Lower lobe of right lung (tissue), 2 donors: ENCODE measurements around the gene MCU. TPM values are rescaled to one million over a fixed set of nuclear protein-coding genes. Genes with fewer than 3 reads are reported as not detected.
"Not testable (repeated sequence)": the region's sequence is repeated elsewhere in the genome, so short reads cannot be mapped to it uniquely, and the experiment has no call there.

Experiments used
- ATAC-seq, 2 donors: fragments of 200-7000 bp; cut with Tn5 transposase; one replicate each; pipeline ENCODE4 v1.9.1; 2020 to 2022; ENCODE audit warnings: mild to moderate bottlenecking in 2 of 2, moderate library complexity in 2 of 2
- DNase-seq: peaks from one replicate; pipeline ENCODE4 v3.0.0-alpha.2; 2020
- H3K27ac ChIP-seq: fragments of 200-600 bp; one replicate; pipeline ENCODE4 v1.8.0; 2022
- H3K27me3 ChIP-seq: fragments of 200-600 bp; one replicate; pipeline ENCODE4 v1.8.0; 2022; ENCODE audit warnings: low read depth
- H3K36me3 ChIP-seq: fragments of 200-600 bp; one replicate; pipeline ENCODE4 v1.8.0; 2022; ENCODE audit warnings: mild to moderate bottlenecking
- H3K4me1 ChIP-seq: fragments of 200-600 bp; one replicate; pipeline ENCODE4 v1.8.0; 2022
- H3K4me3 ChIP-seq: fragments of 200-600 bp; one replicate; pipeline ENCODE4 v1.8.0; 2022; ENCODE audit warnings: mild to moderate bottlenecking
- H3K9me3 ChIP-seq: fragments of 200-600 bp; one replicate; pipeline ENCODE4 v1.8.0; 2022
- CTCF ChIP-seq: fragments of 200-600 bp; IDR thresholded peaks from one replicate; pipeline ENCODE4 v1.8.0; 2022; ENCODE audit warnings: antibody characterized with exemption, mild to moderate bottlenecking
- intact Hi-C: fragments of 100-400 bp; cut with DNase I; formaldehyde crosslinking; loops from one replicate; pipeline ENCODE4 v1.11.0; 2022
- total RNA-seq: library from RNA; stranded (reverse); fragmentation: NEBNext Ultra II Directional; extraction: Animal tissue kit (Norgen Biotek cat#: 25700); gene quantifications from one replicate; pipeline ENCODE4 v1.2.1, GENCODE V29; 2021
- donor health status: DM: no; HTN: yes; CAD: no; lungs with severe emphysema.

The MCU gene
- total RNA-seq, 1 donor from 2014 or later: 24.2 TPM

DNA sequence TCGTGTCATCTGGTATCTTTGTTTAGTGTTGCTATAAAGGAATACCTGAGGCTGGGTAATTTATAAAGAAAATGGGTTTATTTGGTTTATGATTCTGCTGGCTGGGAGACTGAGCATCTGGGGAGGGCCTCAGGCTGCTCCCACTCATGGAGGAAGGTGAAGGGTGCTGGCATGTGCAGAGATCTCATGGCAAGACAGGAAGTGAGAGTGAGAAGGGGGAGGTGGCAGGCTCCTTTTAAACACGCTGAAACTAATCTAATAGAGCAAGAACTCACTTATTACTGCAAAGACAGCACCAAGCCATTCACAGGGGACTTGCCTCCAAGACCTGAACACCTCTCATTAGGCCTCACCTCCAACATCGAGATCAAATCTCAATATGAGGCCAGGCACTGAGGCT, 212.9 kb downstream of the MCU start:
- Histone ChIP-seq H3K4me1 (no peaks in the 10 kb centered on the region), H3K27me3 (no peaks in the 10 kb centered on the region), H3K4me3 (no peak overlapping the region), H3K27ac (no peak overlapping the region), H3K36me3 (no peaks in the 10 kb centered on the region), H3K9me3 (no peaks in the 10 kb centered on the region)
- intact Hi-C loops: no loop called here
- DNase-seq (no peak), ATAC-seq (no peak)
- TF ChIP-seq CTCF: no peak

- no peak for ATAC-seq
- intact Hi-C loops: no loop called here
- no peak for TF ChIP-seq CTCF
Measured at GRCh38 chr10:72906446-72906845, 214.5 kb downstream of the MCU start.

DNA sequence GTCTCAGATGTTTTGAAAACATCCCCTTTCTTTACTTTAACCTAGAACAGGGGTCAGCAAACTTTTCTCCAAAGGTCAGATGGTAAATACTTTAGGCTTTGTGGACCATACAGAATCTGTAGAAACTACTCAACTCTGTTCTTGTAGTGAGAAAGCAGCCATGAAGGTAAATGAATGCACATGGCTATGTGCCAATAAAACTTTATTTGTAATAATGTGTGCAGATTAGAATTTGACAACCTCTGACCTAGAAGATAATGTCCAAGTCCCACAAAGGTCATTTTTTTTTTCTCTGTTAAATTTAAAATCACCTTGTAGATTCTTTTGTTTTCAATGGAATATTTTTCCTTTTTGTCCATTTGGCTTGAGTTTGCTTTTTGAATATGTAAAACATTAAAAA, 218.8 kb downstream of the MCU start:
- TF ChIP-seq CTCF: no peak

More at GRCh38 chr10:72906446-72906845, 214.5 kb downstream of the MCU start:
- H3K9me3 ChIP-seq: no peaks in the 10 kb centered on the region
- H3K36me3 ChIP-seq: no peaks in the 10 kb centered on the region
- no peak overlapping the region for H3K4me3 ChIP-seq
- no peaks in the 10 kb centered on the region for H3K4me1 ChIP-seq
- H3K27ac ChIP-seq: no peak overlapping the region
- DNase-seq: no peak
- H3K27me3 ChIP-seq: no peaks in the 10 kb centered on the region

DNA sequence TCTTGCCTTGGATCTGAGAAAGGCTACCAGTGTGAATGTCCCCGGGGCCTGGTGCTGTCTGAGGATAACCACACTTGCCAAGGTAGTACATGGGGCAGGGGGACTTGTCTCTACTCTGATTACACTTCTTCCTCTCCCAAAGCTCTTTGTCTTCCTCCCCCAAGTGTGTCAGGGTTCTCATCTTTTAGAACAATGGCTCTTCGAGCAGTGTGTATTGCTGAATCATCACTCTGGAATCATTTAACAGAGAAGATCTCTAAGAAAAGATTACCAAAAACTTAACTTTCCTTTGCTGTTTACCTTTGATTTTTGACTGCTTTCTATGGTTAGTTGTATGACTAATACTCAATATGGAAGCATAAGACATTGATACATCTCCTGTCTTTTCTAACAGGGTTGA, 219.8 kb downstream of the MCU start:
- intact Hi-C loops: no loop called here
- H3K27me3 ChIP-seq: no peaks in the 10 kb centered on the region
- no peaks in the 10 kb centered on the region for H3K4me1 ChIP-seq
- H3K36me3 ChIP-seq: no peaks in the 10 kb centered on the region
- no peak overlapping the region for H3K27ac ChIP-seq
- ATAC-seq: no peak
- H3K9me3 ChIP-seq: no peaks in the 10 kb centered on the region
- no peak for DNase-seq
- no peak for TF ChIP-seq CTCF
- no peak overlapping the region for H3K4me3 ChIP-seq

More for the DNA sequence above, 218.8 kb downstream of the MCU start:
- DNase-seq: no peak
- intact Hi-C loops: no loop called here
- H3K36me3 ChIP-seq: no peaks in the 10 kb centered on the region
- no peak for ATAC-seq
- no peaks in the 10 kb centered on the region for H3K9me3 ChIP-seq
- no peaks in the 10 kb centered on the region for H3K27me3 ChIP-seq
- no peaks in the 10 kb centered on the region for H3K4me1 ChIP-seq
- H3K4me3 ChIP-seq: no peak overlapping the region
- no peak overlapping the region for H3K27ac ChIP-seq

GRCh38 chr10:72912736-72913135, 220.8 kb downstream of the MCU start:
- intact Hi-C loops: no loop called here
- no peaks in the 10 kb centered on the region for H3K4me1 ChIP-seq
- ATAC-seq (no peak), DNase-seq (no peak)
- no peaks in the 10 kb centered on the region for H3K36me3 ChIP-seq
- H3K27me3 ChIP-seq: no peaks in the 10 kb centered on the region
- TF ChIP-seq CTCF: no peak
- H3K9me3 ChIP-seq: no peaks in the 10 kb centered on the region
- H3K27ac ChIP-seq: no peak overlapping the region
- no peak overlapping the region for H3K4me3 ChIP-seq

GRCh38 chr10:72913287-72913686, 221.3 kb downstream of the MCU start:
- Histone ChIP-seq H3K36me3 (no peaks in the 10 kb centered on the region), H3K4me1 (no peaks in the 10 kb centered on the region), H3K27ac (no peak overlapping the region), H3K9me3 (no peaks in the 10 kb centered on the region), H3K4me3 (no peak overlapping the region), H3K27me3 (no peaks in the 10 kb centered on the region)
- TF ChIP-seq CTCF: no peak
- intact Hi-C loops: no loop called here
- no peak for ATAC-seq
- no peak for DNase-seq

- H3K4me3 ChIP-seq, H3K4me1 ChIP-seq, intact Hi-C loops, DNase-seq, H3K27me3 ChIP-seq, H3K36me3 ChIP-seq, ATAC-seq, H3K27ac ChIP-seq, H3K9me3 ChIP-seq: not testable (repeated sequence)
Measured at GRCh38 chr10:72917201-72917600, 225.3 kb downstream of the MCU start.

DNA sequence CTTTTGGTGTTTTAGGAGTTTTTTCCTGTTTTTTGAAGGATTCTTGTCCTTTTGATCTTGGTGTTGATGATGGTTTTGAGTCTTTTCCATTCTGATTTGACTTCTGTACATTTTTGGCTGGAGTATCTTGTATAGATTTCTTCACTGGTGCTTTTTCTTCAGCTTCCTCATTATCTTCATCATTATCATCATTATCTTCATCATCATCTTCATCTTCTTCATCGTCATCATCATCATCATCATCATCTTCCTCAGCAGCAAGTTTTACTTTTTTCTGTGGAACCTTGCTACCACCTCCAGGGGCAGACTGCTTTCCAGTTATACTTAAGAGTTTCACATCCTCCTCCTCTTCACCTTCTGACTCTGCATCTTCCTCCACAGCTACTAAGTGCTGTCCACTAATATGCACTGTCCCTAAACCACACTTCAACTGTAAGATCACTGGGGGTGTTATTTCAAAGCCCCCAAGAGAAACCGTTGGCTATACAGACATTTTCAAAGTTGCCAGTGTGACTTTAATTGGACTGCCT, 225.9 kb downstream of the MCU start:
- intact Hi-C loops, DNase-seq, H3K4me1 ChIP-seq, H3K4me3 ChIP-seq, ATAC-seq, H3K9me3 ChIP-seq, H3K36me3 ChIP-seq, H3K27me3 ChIP-seq, H3K27ac ChIP-seq: not testable (repeated sequence)
